NCI-H226 (cell line): ENCODE measurements around the gene VSX2.

Source experiments
- DNase-seq: peaks from one replicate; pipeline ENCODE4 v3.0.0-alpha.2; 2015

Gene VSX2

DNA sequence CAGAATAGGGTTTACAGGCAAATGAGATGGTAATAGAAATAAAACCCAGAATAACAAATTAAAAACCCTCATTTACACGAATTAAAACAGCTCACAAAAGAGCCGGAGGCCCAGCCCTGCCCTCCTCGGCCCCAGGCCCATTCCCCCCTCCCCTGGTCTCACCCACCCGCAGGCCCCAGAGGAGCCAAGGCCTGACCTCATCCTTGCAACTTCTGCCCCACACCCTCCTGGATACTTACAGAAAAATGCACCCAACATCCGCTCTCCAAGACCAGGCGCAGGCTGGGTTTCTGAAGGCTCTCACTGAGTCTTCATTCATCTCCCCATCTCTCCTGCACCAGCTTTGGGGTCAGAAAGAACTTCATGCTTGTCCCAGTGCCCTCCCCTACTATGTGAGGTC, 16.2 kb upstream of the VSX2 start:
- no peak for DNase-seq

DNA sequence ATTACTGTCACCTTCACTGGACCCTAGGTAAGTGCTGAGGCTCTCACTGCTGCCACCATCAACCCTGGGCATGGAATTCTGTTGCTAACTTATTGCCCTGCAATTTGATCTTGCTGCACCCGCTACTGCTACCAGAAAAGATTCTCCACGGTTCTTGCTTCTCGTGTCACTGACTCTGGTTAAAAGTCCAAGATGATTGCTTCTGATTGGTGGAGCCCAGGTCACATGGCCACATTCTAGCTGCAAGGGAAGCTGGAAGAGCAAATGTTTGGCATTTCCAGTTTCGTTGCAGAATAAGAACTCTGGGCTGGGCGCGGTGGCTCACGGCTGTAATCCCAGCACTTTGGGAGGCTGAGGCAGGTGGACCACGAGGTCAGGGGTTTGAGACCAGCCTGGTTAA, 7.5 kb upstream of the VSX2 start:
- DNase-seq: no peak

DNA sequence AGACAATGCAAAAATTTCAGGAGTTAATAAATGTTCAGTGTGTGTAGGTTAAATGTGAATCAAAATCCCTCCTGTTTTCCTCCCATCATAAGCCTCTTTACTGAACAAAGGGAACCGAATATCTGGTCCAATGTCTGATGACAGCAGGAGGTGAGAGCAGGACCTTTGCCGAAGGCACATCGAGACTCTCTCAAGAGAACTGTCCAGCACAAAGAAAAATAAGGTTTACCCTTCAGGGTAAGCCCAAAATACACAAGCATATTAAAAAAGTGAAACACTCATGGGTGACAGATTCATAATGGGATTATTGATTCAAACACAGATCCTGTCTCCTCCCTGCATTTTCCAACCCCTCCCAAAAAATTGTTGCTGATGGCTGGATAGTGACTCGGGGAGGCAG, 4.2 kb upstream of the VSX2 start:
- DNase-seq: no peak

DNA sequence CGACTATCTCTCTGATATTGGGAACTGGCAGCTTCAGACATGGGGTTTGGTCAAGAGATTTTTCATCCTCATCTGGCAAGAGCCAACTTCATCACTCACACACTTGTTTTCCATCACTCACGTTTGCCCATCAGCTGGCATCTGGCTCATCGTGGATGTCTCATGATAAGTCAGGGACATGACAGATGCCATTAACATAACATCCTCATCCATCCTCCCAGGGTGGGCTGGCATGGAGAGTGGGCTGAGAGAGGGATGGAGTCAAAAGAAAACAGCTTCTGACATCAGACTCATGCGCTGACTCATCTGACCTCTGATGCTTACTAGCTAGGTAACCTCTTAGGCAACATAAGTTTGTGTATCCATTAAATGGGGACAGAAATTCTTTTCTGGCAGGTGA, 1.8 kb upstream of the VSX2 start:
- DNase-seq: no peak

DNA sequence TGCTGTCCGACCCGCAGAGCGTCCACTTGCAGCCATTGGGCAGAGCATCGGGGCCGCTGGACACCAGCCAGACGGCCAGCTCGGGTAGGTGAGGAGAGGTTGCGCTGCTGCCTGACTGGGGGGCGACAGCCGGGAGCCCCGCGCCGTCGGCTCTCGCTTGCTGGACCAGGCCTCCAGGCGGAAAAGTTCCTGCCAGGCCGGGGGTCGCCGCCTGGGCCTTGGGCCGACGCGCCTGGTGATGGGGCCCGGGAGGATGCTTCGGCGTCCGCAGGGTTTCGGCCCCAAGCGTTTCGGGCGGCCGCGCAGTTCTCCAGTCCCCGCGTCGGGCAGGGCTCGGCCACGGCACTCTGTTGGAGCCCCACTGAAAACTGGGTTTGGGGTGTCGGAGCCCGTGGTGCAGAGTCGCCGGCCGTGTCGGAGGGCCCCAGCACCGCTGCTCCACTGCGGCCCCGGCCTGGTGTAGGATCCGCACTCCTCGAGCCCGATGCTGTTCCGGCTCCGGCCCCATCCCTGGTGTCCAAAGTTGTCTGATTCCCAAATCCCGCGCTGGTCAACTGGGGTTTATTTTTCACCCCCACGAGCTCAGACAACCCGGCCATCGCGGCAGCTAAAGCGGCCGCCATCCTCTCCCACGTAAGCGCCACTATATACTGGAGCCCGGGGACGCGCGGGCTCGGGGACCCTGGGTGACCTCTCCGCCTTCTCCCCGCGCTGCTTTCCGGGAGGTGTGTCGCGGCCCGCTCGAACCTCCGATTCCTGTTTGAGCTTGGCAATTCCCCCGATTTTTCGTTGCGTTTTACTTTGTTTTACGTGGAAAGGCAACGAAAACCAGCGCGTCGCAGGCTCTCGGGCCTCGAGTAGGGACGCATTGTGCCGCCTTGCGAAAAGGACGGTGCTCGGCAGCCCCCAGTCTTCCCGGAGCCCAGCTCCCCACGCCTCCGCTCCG, 872 bp downstream of the VSX2 start:
- DNase-seq: no peak

DNA sequence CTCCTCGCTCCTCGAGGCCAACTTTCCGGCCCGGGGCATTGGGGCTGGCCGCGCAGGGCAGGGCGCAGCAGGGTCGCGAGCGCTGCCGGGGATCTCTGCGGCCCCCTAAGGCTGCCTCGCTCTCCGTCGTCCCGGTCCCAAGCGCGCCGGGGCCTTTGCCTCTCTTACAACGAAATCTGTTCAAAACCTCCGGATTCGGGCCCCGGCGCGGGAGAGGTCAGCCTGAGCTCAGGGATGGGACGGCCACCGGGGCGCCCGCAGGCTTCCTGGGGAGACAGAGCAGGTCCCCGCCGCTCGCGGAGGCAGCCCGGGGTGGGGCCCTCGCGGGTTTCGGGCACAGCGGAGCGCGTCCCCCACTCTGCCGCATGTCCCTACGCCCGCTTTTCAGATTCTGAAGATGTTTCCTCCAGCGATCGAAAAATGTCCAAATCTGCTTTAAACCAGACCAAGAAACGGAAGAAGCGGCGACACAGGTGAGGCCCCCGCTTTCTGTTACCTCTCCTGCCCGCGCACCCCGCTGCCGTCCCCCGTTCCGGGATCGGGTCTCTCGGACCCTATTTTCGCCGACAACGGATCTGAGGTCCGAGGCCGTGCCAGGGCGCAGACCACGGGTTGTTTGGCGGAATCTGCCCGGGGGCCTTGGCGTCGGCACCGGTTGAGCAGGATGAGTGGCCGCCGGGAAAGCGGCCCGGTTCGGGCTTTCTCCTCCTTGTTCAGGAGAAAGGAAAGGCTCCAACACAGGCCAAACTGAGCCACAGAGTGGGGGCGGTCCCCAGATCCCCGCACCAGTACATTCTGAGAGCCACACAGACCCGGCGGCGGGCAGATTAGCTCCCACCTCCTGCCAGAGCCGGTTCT, 1.8 kb downstream of the VSX2 start:
- no peak for DNase-seq

DNA sequence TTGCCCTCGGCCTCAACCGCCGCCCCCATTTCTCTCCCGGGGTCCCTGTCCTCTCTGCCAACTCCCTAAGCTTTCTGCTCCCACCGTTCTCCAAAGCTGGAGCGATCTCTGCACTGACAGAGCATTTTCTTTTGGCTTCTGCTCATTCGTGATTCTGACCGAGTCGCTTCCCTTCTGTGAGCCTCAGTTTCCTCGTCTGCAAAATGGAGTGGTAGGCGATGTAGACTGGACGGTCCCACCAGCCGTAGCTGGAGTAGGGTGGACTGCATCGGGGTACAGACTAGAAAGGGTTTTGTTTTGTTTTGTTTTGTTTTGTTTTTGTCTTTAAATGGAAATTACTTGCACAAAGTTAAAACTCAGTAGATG, 2.4 kb downstream of the VSX2 start:
- DNase-seq: no peak

DNA sequence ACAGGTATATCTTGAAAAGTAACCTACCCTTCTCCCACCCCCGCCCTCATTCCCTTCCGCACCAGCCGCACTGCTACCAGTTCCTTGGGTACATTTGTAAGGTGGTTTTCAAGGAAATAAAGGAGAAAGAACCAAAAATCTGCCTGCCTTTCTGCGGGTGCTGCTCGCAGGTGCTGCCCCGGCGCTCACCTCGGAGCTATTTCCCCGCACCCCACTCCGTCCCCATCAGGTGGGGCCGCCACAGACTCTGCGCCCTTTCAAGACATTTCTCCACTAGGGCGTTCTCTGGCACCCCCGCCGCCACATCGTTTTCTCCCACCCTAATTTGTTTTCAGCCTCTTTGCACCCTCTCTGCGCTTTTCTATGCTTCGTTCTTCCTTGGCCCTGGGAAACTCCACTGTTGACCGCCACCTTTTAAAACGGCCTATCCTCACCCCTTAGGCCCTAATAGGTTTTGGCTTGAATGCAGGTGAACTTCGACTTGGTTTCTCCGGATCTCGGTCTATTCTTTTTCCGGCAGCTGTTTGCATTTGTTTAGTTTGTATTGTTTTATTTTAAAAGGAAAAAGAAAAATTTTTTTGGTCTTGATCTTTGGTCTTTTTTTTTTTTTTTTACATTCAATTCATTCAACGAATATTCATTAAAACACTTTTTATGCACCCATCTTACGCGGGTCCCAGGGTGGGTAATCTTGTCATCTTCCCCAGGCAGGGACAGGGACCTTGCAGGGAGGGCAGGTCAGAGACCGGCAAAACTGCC, 3.0 kb downstream of the VSX2 start:
- DNase-seq: no peak

DNA sequence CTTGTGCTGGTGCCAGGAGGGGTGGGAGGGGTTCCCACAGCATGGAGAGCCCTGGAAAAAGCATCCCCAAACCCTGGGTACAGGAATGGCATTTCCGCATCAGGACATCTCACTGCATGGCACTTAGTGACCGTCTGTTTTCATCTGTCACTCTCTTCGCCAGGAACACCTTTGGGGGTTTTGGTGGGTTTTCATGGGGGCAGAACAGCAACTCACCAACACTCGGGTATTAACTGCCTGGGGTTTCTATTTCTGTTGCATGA, 3.5 kb downstream of the VSX2 start:
- DNase-seq: no peak

DNA sequence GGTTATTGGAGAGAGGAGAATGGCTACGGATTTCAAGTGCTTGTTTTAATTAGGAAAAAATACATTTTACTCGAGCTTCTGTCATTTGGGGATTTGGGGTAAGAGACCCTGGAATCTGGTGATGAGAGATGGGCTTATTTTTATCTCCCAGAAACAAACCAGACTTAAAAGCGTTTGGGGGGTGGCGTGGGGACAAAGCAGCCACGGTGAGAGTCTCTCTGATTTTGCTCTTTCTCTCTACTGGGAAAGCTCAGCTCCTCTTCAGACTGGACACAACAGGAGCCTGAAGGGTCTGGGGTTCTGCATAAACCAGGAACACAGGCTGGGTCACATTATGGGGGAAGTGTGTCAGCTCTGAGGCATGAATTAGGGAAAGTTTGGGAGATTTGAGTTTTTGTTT, 3.8 kb downstream of the VSX2 start:
- no peak for DNase-seq

DNA sequence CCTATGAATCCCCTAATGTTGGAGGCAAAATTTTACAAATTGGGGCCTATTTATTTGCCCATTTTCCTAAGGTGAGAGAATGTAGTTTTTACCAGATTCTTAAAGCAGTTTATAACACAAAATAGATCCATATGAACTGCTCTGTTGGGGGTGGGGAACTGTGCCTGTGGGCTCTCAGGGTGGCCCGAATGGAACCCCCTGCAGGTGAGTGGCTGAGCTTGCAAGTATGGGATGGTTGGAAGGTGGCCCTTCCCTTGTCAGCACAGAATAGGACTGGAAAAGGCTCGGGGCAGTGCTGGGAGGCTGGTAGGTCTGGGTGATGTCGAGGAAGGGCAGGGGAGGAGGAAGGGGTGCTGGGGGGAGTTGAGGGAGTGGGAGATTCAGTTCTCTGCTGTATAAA, 4.9 kb downstream of the VSX2 start:
- DNase-seq: no peak

DNA sequence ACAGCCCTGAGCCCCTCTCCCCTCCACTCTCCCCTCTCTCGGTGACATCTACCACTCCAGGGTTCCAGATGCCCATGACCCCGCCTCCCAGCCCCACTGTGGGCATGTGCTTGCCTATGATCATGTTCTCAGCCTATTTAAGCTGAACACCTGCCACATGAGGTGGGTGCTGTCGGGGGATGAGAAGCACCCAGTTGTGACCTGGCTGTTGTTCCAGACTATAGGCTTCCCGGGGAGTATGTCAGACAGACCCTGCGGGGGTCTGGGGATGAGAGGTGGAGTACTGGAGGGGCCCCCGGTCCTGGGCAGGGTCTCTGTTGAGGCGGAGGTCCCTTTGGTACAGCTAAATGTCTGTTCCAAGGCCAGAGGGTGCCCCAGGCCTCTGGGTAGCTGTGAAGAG, 6.0 kb downstream of the VSX2 start:
- no peak for DNase-seq

DNA sequence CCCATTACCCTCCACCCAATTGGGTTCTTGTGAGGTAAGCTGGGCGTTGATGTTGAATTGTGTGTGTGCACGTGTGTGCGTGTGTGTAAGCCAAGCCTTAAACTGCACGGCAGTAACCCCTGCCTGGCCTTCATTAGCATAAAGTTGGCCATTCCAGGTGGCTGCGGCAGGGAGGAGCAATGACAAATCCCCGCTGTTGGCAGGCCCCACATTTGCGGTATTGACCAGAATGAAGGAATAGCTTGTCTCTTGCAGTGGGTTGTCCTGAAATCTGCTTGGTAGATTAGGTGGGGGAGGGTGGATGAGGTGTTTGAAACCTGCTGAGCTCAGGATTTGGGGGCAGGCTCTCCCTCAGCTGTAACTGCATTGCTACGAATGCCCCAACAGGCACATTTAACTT, 7.3 kb downstream of the VSX2 start:
- DNase-seq: no peak

DNA sequence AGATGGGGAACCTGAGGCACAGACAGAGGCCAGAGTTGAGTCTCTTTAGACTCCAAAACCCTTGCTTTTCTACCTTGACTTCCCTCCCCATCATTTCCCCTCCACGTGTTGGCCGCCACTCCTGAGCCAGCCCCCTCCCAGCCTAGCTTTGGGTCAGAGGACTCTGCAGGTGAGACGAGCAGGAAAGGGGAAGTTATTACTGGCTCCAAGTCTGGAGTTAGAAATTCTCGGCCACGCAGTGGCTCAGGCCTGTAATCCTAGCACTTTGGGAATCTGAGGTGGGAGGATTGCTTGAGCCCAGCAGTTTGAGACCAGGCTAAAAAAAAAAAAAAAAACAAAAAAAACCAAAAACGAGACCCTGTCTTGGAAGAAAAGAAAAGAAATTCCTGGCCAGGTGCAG, 8.8 kb downstream of the VSX2 start:
- DNase-seq: no peak

DNA sequence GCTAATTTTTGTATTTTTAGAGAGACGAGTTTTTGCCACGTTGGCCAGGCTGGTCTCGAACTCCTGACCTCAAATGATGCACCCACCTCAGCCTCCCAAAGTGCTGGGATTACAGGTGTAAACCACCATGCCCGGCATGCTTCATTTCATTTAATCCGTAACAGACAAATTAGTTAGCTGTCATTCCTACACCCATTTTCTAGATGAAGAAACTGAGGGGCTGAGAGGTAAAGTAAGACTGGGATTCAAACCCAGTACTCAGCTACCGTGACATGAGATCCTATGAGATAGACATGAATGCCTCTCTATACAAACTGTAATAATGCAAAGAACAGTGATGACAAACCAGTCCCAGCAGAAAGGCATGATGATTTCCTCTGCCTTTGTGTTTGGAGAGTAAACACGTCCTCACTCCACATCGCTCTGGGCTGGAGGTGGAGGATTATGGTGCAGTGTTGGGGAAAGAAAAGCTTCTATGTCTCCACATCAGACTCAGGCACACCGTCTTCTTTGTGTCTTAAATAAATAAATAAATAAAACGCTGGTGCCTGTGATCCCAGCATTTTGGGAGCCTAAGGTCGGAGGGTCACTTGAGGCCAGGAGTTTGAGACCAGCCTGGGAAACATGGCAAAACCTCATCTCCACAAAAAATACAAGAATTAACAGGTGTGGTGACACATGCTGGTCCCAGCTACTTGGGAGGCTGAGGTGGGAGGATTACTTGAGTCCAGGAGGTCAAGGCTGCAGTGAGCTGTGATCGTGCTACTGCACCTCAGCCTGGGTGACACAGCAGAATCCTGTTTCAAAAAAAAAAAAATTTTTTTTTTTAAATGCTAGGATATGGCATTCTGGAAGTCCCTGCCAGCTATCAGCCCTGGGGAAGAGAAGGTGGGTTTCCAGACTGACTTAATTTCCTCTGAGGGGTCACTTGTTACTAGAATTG, 10.5 kb downstream of the VSX2 start:
- DNase-seq: no peak

DNA sequence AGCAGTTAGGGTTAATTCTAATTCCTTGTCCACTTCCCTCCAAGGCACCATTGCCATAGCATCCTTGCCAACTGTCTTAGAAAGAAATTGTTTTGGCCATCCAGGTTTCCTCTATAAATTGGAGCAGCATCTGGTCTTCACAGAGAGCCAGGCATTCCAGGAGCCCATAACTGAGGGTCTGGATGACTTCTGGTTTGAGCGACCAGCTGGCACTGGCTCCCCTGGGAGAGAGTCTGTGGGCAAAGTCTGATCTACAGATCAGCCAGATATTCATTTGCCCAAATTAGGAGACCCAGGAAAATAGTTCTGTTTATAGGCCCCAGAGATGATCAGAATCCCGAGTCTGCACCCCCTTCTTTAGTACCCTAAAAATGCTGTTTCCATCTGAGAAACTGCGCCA, 16.0 kb downstream of the VSX2 start:
- no peak for DNase-seq

DNA sequence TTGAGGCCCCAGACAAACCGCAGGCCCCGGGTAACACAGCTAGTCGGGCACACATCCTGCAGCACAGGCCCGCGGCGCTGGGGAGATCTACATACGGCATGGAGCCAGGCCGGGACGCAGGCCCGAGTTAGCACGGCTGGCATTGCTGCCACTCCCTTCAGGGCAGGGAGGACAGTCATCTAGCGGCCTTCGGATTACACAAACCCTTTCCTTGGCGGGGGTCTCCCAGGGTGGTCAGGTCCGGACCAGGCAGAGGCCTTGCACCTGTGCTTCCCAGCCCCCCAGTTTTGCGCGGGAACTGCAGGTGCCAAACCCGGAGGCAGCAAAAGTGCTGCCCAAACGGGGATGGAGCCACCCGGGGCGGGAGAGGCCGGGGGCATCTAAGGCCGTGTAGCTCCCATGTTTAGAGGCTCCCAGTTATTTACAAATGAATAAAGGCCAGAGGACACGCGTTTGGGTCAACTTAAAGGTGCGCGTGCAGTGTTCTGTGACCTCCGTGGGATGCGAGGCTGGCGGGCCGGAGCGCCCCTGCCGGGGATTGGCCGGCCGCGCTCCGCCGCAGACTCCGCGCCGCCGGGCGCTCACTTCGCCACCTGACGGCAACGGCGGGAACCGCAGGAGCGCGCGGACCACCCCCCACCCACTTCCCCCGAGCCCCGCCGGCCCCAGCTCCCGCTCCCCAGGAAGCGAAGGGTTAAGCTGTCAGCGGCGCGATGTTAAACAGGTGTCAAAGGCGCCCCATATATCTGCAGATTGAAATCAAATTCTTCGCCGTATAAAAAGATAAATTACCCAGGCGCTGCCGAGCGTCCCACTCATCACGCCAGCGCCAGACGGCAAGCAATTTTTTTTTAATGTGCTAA, 18.1 kb downstream of the VSX2 start:
- DNase-seq: no peak

DNA sequence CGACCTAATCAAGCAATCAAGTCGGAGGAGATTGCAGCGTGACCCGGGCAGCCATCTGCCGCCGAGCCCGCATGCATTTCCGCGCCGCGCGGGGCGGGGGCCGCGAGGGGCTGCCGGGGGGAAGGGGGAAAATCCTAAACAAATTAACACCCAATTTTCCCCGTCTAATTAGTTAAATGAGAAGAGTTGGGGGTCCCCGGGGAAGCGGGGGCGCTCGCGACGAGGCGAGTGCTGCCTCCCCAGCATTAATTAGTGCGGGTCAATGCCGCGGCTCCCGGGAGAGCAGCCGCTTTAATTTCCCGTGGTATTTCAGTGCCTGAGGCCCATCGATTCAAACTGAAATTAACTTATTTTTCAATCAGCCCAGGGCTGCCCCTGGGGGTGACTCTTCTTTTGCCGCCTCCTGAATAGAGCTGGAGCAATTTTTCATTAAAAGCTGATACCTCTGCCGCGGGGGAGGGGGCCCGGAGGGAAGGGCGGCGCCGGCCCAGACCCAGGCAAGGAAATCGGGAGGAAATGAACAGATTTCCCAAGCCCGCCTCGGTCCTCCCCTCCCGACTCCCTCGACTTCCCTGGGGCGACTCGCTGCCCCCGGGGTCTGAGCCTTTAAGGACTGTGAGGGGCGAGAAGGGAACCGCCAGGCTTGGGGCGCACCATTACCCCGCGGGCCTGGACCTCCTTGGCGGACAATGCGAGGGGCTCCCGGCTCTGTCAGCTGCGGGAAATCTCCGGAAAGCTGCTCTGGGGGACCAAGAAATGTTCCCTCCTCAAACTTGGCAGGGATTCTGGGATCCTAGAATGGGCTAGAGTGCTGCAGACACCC, 18.9 kb downstream of the VSX2 start:
- no peak for DNase-seq

DNA sequence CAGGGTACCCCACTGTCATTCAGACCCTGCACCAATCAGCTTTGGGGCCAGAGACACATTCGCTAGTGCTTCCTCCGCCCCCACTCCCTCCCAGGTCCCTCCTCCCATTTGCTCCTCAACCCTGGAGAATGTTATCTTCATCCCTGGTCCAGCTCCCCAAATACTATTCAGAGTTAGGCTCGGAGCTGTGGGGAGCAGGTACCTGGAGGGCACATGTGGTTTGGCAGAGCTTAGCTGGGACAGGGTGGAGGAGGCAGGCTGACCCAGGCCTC, 19.5 kb downstream of the VSX2 start:
- no peak for DNase-seq

DNA sequence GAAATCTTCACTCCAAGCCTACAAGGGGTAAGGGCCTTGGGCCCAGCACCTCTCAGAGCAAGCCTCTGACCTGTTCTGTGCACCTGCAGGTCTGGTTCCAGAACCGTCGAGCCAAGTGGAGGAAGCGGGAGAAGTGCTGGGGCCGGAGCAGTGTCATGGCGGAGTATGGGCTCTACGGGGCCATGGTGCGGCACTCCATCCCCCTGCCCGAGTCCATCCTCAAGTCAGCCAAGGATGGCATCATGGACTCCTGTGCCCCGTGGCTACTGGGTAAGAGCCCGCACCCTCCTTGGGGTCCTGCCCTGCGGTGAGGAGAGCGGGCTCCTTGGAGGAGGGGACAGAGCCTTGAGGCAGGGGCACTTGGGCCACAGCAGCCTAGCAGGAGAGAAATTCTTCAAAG, 20.3 kb downstream of the VSX2 start:
- no peak for DNase-seq
